Hepatocyte (in vitro differentiated cells): Measurements from ENCODE around the gene OAS3. TPM values are rescaled to one million over a fixed set of nuclear protein-coding genes. Genes with fewer than 3 reads are reported as not detected.

Experiments
- DNase-seq: peaks from one replicate; pipeline ENCODE4 v3.0.0-alpha.2; 2016; ENCODE audit warnings: low spot score
- H2AFZ ChIP-seq: fragments of 200-600 bp; sonication (generic); 2 replicates; pipeline ENCODE4 v1.6.0; 2016; ENCODE audit warnings: antibody characterized with exemption, mild to moderate bottlenecking
- H3K27ac ChIP-seq: fragments of 200-600 bp; sonication (generic); 2 replicates; pipeline ENCODE4 v1.5.1; 2016; ENCODE audit warnings: mild to moderate bottlenecking
- H3K27me3 ChIP-seq: fragments of 200-600 bp; sonication (generic); 2 replicates; pipeline ENCODE4 v1.6.1; 2016
- H3K36me3 ChIP-seq: fragments of 200-600 bp; sonication (generic); replicated peaks from 2 replicates; pipeline ENCODE4 v1.5.1; 2016; ENCODE audit warnings: low read depth; ENCODE audit not compliant: insufficient read depth
- H3K4me1 ChIP-seq: fragments of 200-600 bp; sonication (generic); 2 replicates; pipeline ENCODE4 v1.5.1; 2016; ENCODE audit warnings: mild to moderate bottlenecking, moderate library complexity; ENCODE audit not compliant: insufficient read depth
- H3K4me2 ChIP-seq: fragments of 200-600 bp; sonication (generic); 2 replicates; pipeline ENCODE4 v1.6.0; 2016
- H3K4me3 ChIP-seq: fragments of 200-600 bp; sonication (generic); 2 replicates; pipeline ENCODE4 v1.5.1; 2016; ENCODE audit warnings: mild to moderate bottlenecking
- H3K79me2 ChIP-seq: fragments of 200-600 bp; sonication (generic); 2 replicates; pipeline ENCODE4 v1.6.0; 2017; ENCODE audit warnings: mild to moderate bottlenecking
- H3K9me2 ChIP-seq: fragments of 200-600 bp; sonication (generic); replicated peaks from 2 replicates; pipeline ENCODE4 v1.6.0; 2017; ENCODE audit warnings: mild to moderate bottlenecking; ENCODE audit not compliant: insufficient read depth
- H3K9me3 ChIP-seq: fragments of 200-600 bp; sonication (generic); 2 replicates; pipeline ENCODE4 v1.5.1; 2016; ENCODE audit warnings: low read depth, mild to moderate bottlenecking
- H4K20me1 ChIP-seq: fragments of 200-600 bp; sonication (generic); 2 replicates; pipeline ENCODE4 v1.6.0; 2016; ENCODE audit warnings: mild to moderate bottlenecking; ENCODE audit not compliant: insufficient read depth, poor library complexity, severe bottlenecking
- CTCF ChIP-seq: fragments of 200-600 bp; sonication (generic); IDR thresholded peaks from 2 replicates; pipeline ENCODE4 v1.5.1; 2016; ENCODE audit warnings: antibody characterized with exemption, mild to moderate bottlenecking; ENCODE audit not compliant: poor library complexity
- EZH2 ChIP-seq: fragments of 200-600 bp; sonication (generic); IDR thresholded peaks from 2 replicates; pipeline ENCODE4 v1.6.1; 2016; ENCODE audit warnings: antibody characterized with exemption, mild to moderate bottlenecking, borderline replicate concordance
- EZH2phosphoT487 ChIP-seq: fragments of 200-600 bp; sonication (generic); IDR thresholded peaks from one replicate; pipeline ENCODE4 v1.6.1; 2018; ENCODE audit warnings: antibody characterized with exemption, mild to moderate bottlenecking, low read depth, moderate library complexity; ENCODE audit not compliant: unreplicated experiment, severe bottlenecking
- WGBS: methylation state at CpG from one replicate; pipeline ENCODE4 v1.1.6; 2016; ENCODE audit warnings: low lambda C conversion rate; ENCODE audit errors: missing lambda C conversion rate; 5-methylcytosine and 5-hydroxymethylcytosine counted together
- polyA plus RNA-seq: library from polyadenylated mRNA; unstranded; fragments of >200 nt; fragmentation: Nextera tagmentation; extraction: Ambion mirVana; gene quantifications from 2 replicates; pipeline ENCODE4 v1.2.1, GENCODE V29; 2016
- total RNA-seq: library from RNA; depleted of rRNA; stranded (reverse); fragments of >200 nt; gene quantifications from 2 replicates; pipeline ENCODE4 v1.2.3, GENCODE V29; 2014

The OAS3 gene
- total and polyA plus RNA-seq, 2 experiments from 2014 or later = 6.6 to 15.0 TPM

GRCh38 chr12:112967858-112968257, 29.6 kb downstream of the OAS3 start:
- Histone ChIP-seq H4K20me1 (no peaks in the 10 kb centered on the region), H3K4me3 (no peak overlapping the region), H3K27ac (no peak overlapping the region), H3K27me3 (no peaks in the 10 kb centered on the region), H3K4me1 (no peaks in the 10 kb centered on the region), H3K4me2 (no peak overlapping the region), H2AFZ (no peak overlapping the region), H3K79me2 (no peaks in the 10 kb centered on the region), H3K9me2 (no peaks in the 10 kb centered on the region), H3K36me3 (no peaks in the 10 kb centered on the region), H3K9me3 (no peaks in the 10 kb centered on the region)
- 89% methylated on average over 7 of the region's 7 CpGs for WGBS
- TF ChIP-seq EZH2 (no peak), EZH2phosphoT487 (no peak), CTCF (no peak)
- no peak for DNase-seq

GRCh38 chr12:112969547-112970306, 31.5 kb downstream of the OAS3 start:
- Histone ChIP-seq H3K4me1 (no peaks in the 10 kb centered on the region), H3K79me2 (no peaks in the 10 kb centered on the region), H3K27ac (no peak overlapping the region), H4K20me1 (no peaks in the 10 kb centered on the region), H3K36me3 (no peaks in the 10 kb centered on the region), H3K9me3 (no peaks in the 10 kb centered on the region), H3K9me2 (no peaks in the 10 kb centered on the region), H3K4me2 (no peak overlapping the region), H3K4me3 (no peak overlapping the region), H3K27me3 (no peaks in the 10 kb centered on the region), H2AFZ (no peak overlapping the region)
- no peak for TF ChIP-seq EZH2phosphoT487
- TF ChIP-seq EZH2 = no peak
- TF ChIP-seq CTCF = no peak
- 91% methylated on average over 8 of the region's 8 CpGs for WGBS
- no peak for DNase-seq

GRCh38 chr12:112970391-112970790, 32.1 kb downstream of the OAS3 start:
- Histone ChIP-seq H3K4me2 (no peak overlapping the region), H3K9me2 (no peaks in the 10 kb centered on the region), H3K27me3 (no peaks in the 10 kb centered on the region), H3K4me1 (no peaks in the 10 kb centered on the region), H4K20me1 (no peaks in the 10 kb centered on the region), H3K79me2 (no peaks in the 10 kb centered on the region), H3K27ac (no peak overlapping the region), H3K9me3 (no peaks in the 10 kb centered on the region), H3K4me3 (no peak overlapping the region), H3K36me3 (no peaks in the 10 kb centered on the region), H2AFZ (no peak overlapping the region)
- DNase-seq = no peak
- TF ChIP-seq EZH2phosphoT487 = no peak
- no peak for TF ChIP-seq CTCF
- no peak for TF ChIP-seq EZH2
- 80% methylated on average over 2 of the region's 2 CpGs for WGBS

GRCh38 chr12:112971248-112971647, 33.0 kb downstream of the OAS3 start:
- H3K36me3 ChIP-seq = no peaks in the 10 kb centered on the region
- no peaks in the 10 kb centered on the region for H3K27me3 ChIP-seq
- no peaks in the 10 kb centered on the region for H4K20me1 ChIP-seq
- no peaks in the 10 kb centered on the region for H3K9me3 ChIP-seq
- H3K9me2 ChIP-seq = no peaks in the 10 kb centered on the region
- no peak overlapping the region for H3K4me2 ChIP-seq
- H3K27ac ChIP-seq = no peak overlapping the region
- H3K4me3 ChIP-seq = no peak overlapping the region
- H3K79me2 ChIP-seq = no peaks in the 10 kb centered on the region
- no peak overlapping the region for H2AFZ ChIP-seq
- H3K4me1 ChIP-seq = no peaks in the 10 kb centered on the region
- no peak for DNase-seq
- WGBS = 64% methylated on average over 5 of the region's 5 CpGs
- TF ChIP-seq CTCF = no peak
- TF ChIP-seq EZH2phosphoT487 = no peak
- TF ChIP-seq EZH2 = no peak
